Colon (tissue), 2 donors: Measurements from ENCODE around the gene VSX2.
"Not testable (repeated sequence)": the region's sequence is repeated elsewhere in the genome, so short reads cannot be mapped to it uniquely, and the experiment has no call there.

Experiments used
- FAIRE-seq: peaks from 2 replicates; lab custom pipeline; 2012; peaks lifted over from hg19 to GRCh38; lab: Jason Lieb, UNC
- donor health status: control.
- donor health status: control.

The VSX2 gene

GRCh38 chr14:74260525-74261233 is 21.4 kb downstream of the VSX2 start:
- no peak for FAIRE-seq

- FAIRE-seq, result no peak
Observed at GRCh38 chr14:74261288-74261687, 22.0 kb downstream of the VSX2 start.

GRCh38 chr14:74262076-74262475 is 22.8 kb downstream of the VSX2 start:
- FAIRE-seq, result no peak

GRCh38 chr14:74263181-74263580 is 23.9 kb downstream of the VSX2 start:
- FAIRE-seq, result no peak

GRCh38 chr14:74263921-74264320 is 24.7 kb downstream of the VSX2 start:
- FAIRE-seq, result no peak

- FAIRE-seq, result no peak
Observed at GRCh38 chr14:74265301-74265965, 26.2 kb downstream of the VSX2 start.

GRCh38 chr14:74267588-74267987 is 28.3 kb downstream of the VSX2 start:
- FAIRE-seq, result no peak

GRCh38 chr14:74270382-74271177 is 31.3 kb downstream of the VSX2 start:
- not testable (repeated sequence) for FAIRE-seq

GRCh38 chr14:74271365-74271764 is 32.1 kb downstream of the VSX2 start:
- no peak for FAIRE-seq

- FAIRE-seq, result no peak
Observed at GRCh38 chr14:74275241-74275841, 36.1 kb downstream of the VSX2 start.

- FAIRE-seq, result no peak
Observed at GRCh38 chr14:74278080-74278479, 38.8 kb downstream of the VSX2 start.

- FAIRE-seq, result no peak
Observed at GRCh38 chr14:74281069-74281468, 41.8 kb downstream of the VSX2 start.

- FAIRE-seq, result no peak
Observed at GRCh38 chr14:74286736-74287135, 47.5 kb downstream of the VSX2 start.

- FAIRE-seq, result no peak
Observed at GRCh38 chr14:74289801-74290200, 50.6 kb downstream of the VSX2 start.

GRCh38 chr14:74290415-74290814 is 51.2 kb downstream of the VSX2 start:
- FAIRE-seq, result no peak

GRCh38 chr14:74292061-74292460 is 52.8 kb downstream of the VSX2 start:
- no peak for FAIRE-seq

- no peak for FAIRE-seq
Observed at GRCh38 chr14:74293606-74294005, 54.4 kb downstream of the VSX2 start.

- FAIRE-seq, result no peak
Observed at GRCh38 chr14:74296037-74296467, 56.8 kb downstream of the VSX2 start.

- no peak for FAIRE-seq
Observed at GRCh38 chr14:74297986-74298385, 58.7 kb downstream of the VSX2 start.

GRCh38 chr14:74299061-74299545 is 59.9 kb downstream of the VSX2 start:
- FAIRE-seq, result no peak

GRCh38 chr14:74301594-74302151 is 62.4 kb downstream of the VSX2 start:
- no peak for FAIRE-seq

GRCh38 chr14:74302152-74302628 is 62.9 kb downstream of the VSX2 start:
- FAIRE-seq, result no peak
